ENCODE data around the gene PHIP. TPM values are rescaled to one million over a fixed set of nuclear protein-coding genes. Genes with fewer than 3 reads are reported as not detected.
A peak's percentile ranks its signal among the peaks of the same experiment; 100 is the strongest.

PHIP gene
- total and polyA plus RNA-seq, 10 of the 15 experiments (the other 5 are each of a cell fraction or from before 2014, with no cell fraction given): 8.5 to 34.6 (median 17.9) TPM

GRCh38 chr6:79011940-79012339 is 66.1 kb downstream of the PHIP start (continued):
- TF ChIP-seq, protein P1, sequence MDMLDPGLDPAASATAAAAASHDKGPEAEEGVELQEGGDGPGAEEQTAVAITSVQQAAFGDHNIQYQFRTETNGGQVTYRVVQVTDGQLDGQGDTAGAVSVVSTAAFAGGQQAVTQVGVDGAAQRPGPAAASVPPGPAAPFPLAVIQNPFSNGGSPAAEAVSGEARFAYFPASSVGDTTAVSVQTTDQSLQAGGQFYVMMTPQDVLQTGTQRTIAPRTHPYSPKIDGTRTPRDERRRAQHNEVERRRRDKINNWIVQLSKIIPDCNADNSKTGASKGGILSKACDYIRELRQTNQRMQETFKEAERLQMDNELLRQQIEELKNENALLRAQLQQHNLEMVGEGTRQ (IDR thresholded peaks at IDR 0.05; ENCODE audit: borderline replicate concordance, low read depth, low read length): no peak
- no peak for TF ChIP-seq LARP7 (IDR thresholded peaks at IDR 0.05)
- TF ChIP-seq, protein P2, sequence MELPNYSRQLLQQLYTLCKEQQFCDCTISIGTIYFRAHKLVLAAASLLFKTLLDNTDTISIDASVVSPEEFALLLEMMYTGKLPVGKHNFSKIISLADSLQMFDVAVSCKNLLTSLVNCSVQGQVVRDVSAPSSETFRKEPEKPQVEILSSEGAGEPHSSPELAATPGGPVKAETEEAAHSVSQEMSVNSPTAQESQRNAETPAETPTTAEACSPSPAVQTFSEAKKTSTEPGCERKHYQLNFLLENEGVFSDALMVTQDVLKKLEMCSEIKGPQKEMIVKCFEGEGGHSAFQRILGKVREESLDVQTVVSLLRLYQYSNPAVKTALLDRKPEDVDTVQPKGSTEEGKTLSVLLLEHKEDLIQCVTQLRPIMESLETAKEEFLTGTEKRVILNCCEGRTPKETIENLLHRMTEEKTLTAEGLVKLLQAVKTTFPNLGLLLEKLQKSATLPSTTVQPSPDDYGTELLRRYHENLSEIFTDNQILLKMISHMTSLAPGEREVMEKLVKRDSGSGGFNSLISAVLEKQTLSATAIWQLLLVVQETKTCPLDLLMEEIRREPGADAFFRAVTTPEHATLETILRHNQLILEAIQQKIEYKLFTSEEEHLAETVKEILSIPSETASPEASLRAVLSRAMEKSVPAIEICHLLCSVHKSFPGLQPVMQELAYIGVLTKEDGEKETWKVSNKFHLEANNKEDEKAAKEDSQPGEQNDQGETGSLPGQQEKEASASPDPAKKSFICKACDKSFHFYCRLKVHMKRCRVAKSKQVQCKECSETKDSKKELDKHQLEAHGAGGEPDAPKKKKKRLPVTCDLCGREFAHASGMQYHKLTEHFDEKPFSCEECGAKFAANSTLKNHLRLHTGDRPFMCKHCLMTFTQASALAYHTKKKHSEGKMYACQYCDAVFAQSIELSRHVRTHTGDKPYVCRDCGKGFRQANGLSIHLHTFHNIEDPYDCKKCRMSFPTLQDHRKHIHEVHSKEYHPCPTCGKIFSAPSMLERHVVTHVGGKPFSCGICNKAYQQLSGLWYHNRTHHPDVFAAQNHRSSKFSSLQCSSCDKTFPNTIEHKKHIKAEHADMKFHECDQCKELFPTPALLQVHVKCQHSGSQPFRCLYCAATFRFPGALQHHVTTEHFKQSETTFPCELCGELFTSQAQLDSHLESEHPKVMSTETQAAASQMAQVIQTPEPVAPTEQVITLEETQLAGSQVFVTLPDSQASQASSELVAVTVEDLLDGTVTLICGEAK (IDR thresholded peaks at IDR 0.05; ENCODE audit: borderline replicate concordance): no peak
- no peak for TF ChIP-seq YBX1 (IDR thresholded peaks at IDR 0.05)
- no peak for TF ChIP-seq RAD51 (IDR thresholded peaks at IDR 0.05)
- no peak for TF ChIP-seq CHD2 (IDR thresholded peaks at IDR 0.05; ENCODE audit: borderline replicate concordance, low read depth, low read length)
- no peak for TF ChIP-seq POU2F2 (IDR thresholded peaks at IDR 0.05; ENCODE audit: borderline replicate concordance, low read depth, low read length)

DNA sequence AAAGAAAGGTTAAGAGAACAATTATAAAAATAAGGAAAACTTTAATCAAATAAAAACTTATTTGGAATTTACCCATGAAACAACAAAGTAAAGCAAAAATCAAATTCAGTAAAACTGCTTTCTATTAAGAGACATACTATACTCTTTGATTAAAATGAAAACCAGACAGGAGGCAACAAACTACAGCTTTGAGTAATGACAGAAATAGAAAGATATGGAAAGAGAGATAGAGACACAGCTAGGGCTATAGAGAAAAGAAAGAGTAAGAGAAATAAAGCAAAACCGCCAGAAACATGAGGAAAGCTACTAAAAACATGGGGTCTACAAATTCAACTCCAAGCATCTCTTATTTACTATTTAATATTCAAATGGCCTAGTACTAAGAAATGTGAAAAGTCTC is 67.6 kb downstream of the PHIP start:
- Histone ChIP-seq H3K4me3 (no peak overlapping the region), H3K27ac (ENCODE audit: control insufficient read depth, insufficient read depth) (no peak overlapping the region), H3K4me2 (ENCODE audit: control insufficient read depth, insufficient read depth) (no peak overlapping the region), H3K27me3 (replicated peaks in 1 of 2; ENCODE audit: control insufficient read depth in 2 of 2, insufficient read depth in 2 of 2, low read length in 1 of 2) (no peaks in the 10 kb centered on the region), H4K20me1 (ENCODE audit: control insufficient read depth, insufficient read depth) (no peaks in the 10 kb centered on the region), H3K9ac (ENCODE audit: control insufficient read depth, insufficient read depth, low read length) (no peak overlapping the region), H3K4me1 (ENCODE audit: control insufficient read depth, insufficient read depth, low read length) (no peaks in the 10 kb centered on the region), H3K9me3 (replicated peaks; ENCODE audit: control insufficient read depth, insufficient read depth, low read length) (no peaks in the 10 kb centered on the region), H2AFZ (ENCODE audit: control insufficient read depth, low read depth, low read length) (no peak overlapping the region), H3K79me2 (ENCODE audit: control insufficient read depth, insufficient read depth, low read length) (no peaks in the 10 kb centered on the region), H3K36me3 (ENCODE audit: control insufficient read depth in 2 of 2, insufficient read depth in 2 of 2, low read length in 1 of 2) (peaks cover 0 to 3% of the 10 kb centered on the region in 2 experiments; a peak in 2 of 4 replicates)
- CTCF ChIA-PET: interaction anchor here (1.4 to 1.6 kb wide), 4 partner anchors 9 to 23 kb away, joined by 3 to 6 read pairs (median 4); no protein-coding TSS in a partner anchor
- no peak for ATAC-seq
- in situ Hi-C loops (cut with MboI) (no loop called here), intact Hi-C loops (cut with micrococcal nuclease; ENCODE audit: unreplicated experiment) (no loop called here)
- DNase-seq (ENCODE audit: low read depth, low spot score): no peak
- POLR2A ChIA-PET: no interaction called here
- 77% methylated on average over 1 of the region's 1 CpG for whole genome bisulfite sequencing (ENCODE audit: insufficient coverage, insufficient replicate concordance, low lambda C conversion rate, missing lambda C conversion rate)
- SMC1A ChIA-PET (ENCODE audit: uncharacterized antibody, unreplicated experiment): interaction anchor here (0.6 to 3.3 kb wide), 7 partner anchors 9 to 55 kb away, joined by 3 to 9 read pairs (median 3); no protein-coding TSS in a partner anchor
- RAD21 ChIA-PET (ENCODE audit: unreplicated experiment): no interaction called here
- no peak for FAIRE-seq
- BruUV-seq (replicated peaks): TSS peak; percentile 7
- TF ChIP-seq CTCF (IDR thresholded peaks at IDR 0.05 in 2 of 3, conservative IDR thresholded peaks at IDR 0.05 in 1 of 3; ENCODE audit: control insufficient read depth in 2 of 3, extremely low read depth in 1 of 3, insufficient read depth in 1 of 3, low read depth in 3 of 3, low read length in 3 of 3) (no peak), CBX3 (IDR thresholded peaks at IDR 0.05; ENCODE audit: borderline replicate concordance, low read depth) (no peak), ATF7 (IDR thresholded peaks at IDR 0.05; ENCODE audit: low read depth) (no peak), PAX8 (IDR thresholded peaks at IDR 0.05) (no peak), TBL1XR1 (IDR thresholded peaks at IDR 0.05; ENCODE audit: low read depth, low read length) (no peak), SP1 (IDR thresholded peaks at IDR 0.05; ENCODE audit: low read depth, low read length) (no peak)
- TF ChIP-seq, protein P3, sequence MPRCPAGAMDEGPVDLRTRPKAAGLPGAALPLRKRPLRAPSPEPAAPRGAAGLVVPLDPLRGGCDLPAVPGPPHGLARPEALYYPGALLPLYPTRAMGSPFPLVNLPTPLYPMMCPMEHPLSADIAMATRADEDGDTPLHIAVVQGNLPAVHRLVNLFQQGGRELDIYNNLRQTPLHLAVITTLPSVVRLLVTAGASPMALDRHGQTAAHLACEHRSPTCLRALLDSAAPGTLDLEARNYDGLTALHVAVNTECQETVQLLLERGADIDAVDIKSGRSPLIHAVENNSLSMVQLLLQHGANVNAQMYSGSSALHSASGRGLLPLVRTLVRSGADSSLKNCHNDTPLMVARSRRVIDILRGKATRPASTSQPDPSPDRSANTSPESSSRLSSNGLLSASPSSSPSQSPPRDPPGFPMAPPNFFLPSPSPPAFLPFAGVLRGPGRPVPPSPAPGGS (IDR thresholded peaks at IDR 0.05; ENCODE audit: borderline replicate concordance, insufficient read depth, low read depth, low read length, poor library complexity, severe bottlenecking): no peak

Measured in GM12878 (cell line).